Gastrocnemius medialis (tissue), 4 donors: ENCODE results near the gene POLA1. TPM values are rescaled to one million over a fixed set of nuclear protein-coding genes. Genes with fewer than 3 reads are reported as not detected.
A peak's percentile ranks its signal among the peaks of the same experiment; 100 is the strongest.

Experiments
- ATAC-seq, 2 donors: fragments of 150-250 bp; one replicate each; pipeline ENCODE4 v1.9.1; 2016
- DNase-seq, 2 donors: peaks; one replicate each; pipeline ENCODE4 v3.0.0-alpha.2; 2019
- H3K27ac ChIP-seq, 4 donors: fragments of 200-600 bp; sonication (generic); 1 replicate in 1 of 4; 2 replicates in 3 of 4; pipeline ENCODE4 v1.5.1; 2016 to 2018; ENCODE audit warnings: mild to moderate bottlenecking in 2 of 4, moderate library complexity in 1 of 4
- H3K27me3 ChIP-seq, 3 donors: fragments of 200-600 bp; sonication (generic) in 2 of 3; 1 replicate in 1 of 3; 2 replicates in 2 of 3; pipeline versions ENCODE4 v1.5.1 to v1.6.0; 2016 to 2019; ENCODE audit warnings: mild to moderate bottlenecking in 1 of 3, moderate library complexity in 1 of 3
- H3K36me3 ChIP-seq, 2 donors: fragments of 200-600 bp; sonication (generic) in 1 of 2; one replicate each; pipeline ENCODE4 v1.5.1; 2017 to 2018
- H3K4me1 ChIP-seq, 2 donors: fragments of 200-600 bp; sonication (generic) in 1 of 2; one replicate each; pipeline ENCODE4 v1.5.1; 2016 to 2017; ENCODE audit warnings: mild to moderate bottlenecking in 2 of 2
- H3K4me3 ChIP-seq, 4 donors: fragments of 200-600 bp; sonication (generic) in 3 of 4; 1 replicate in 1 of 4; 2 replicates in 3 of 4; pipeline ENCODE4 v1.5.1; 2016 to 2019; ENCODE audit warnings: mild to moderate bottlenecking in 2 of 4
- H3K9me3 ChIP-seq, 3 donors: fragments of 200-600 bp; sonication (generic) in 2 of 3; 1 replicate in 1 of 3; 2 replicates in 2 of 3; pipeline ENCODE4 v1.5.1; 2016 to 2019
- CTCF ChIP-seq, 5 experiments: fragments of 450-650 bp in 3 of 5; fragments of 200-600 bp in 2 of 5; sonication (generic) in 2 of 5; IDR thresholded peaks in 4 of 5; conservative IDR thresholded peaks in 1 of 5; 1 replicate in 4 of 5; 2 replicates in 1 of 5; pipeline ENCODE4 v1.5.1; 2016 to 2019; ENCODE audit warnings: antibody characterized with exemption in 5 of 5, mild to moderate bottlenecking in 3 of 5, moderate library complexity in 3 of 5
- POLR2A ChIP-seq, 2 donors: fragments of 450-650 bp; IDR thresholded peaks; one replicate each; pipeline ENCODE4 v1.6.1; 2017; ENCODE audit warnings: antibody characterized with exemption in 2 of 2, mild to moderate bottlenecking in 2 of 2, moderate library complexity in 2 of 2
- in situ Hi-C, 4 donors: fragments of 200-750 bp; cut with MboI; loops; one replicate each; pipeline versions ENCODE4 v1.15.0 to v1.8.0; 2017; ENCODE audit warnings: low sequenced_read_pairs in 4 of 4
- intact Hi-C: fragments of 100-400 bp; cut with DNase I; formaldehyde crosslinking; loops from one replicate; pipeline ENCODE4 v1.15.1; 2023; ENCODE audit warnings: low total_unique reads
- total RNA-seq, 4 donors: library from RNA; depleted of rRNA; stranded (reverse); fragments of >200 nt; gene quantifications; one replicate each; pipeline versions ENCODE4 v1.1.0 to v1.2.3, GENCODE V29; 2016

The POLA1 gene
- total RNA-seq, 4 donors from 2014 or later, result 5.2 to 9.6 (median 6.9) TPM

DNA sequence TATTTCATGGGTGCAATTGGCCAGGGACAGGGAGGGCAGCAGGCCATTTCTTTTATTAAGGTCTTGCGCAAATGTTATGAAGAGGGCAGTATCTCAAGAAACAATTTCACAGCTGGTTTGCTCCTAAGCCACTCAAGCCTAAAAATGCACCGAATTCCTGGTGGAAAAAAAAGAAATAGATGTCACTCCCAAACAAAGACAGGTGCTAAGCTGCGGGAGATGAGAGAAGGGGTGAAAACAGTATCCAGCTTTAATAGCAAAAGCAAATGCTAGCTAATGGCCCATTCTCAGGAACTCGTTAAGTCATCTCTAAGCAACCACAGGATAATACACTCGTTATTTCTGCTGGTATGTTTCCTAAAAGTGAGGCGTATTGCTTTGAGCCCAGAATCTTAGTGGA is 205.7 kb downstream of the POLA1 start:
- TF ChIP-seq POLR2A (IDR thresholded peaks at IDR 0.05) (no peak), CTCF (IDR thresholded peaks at IDR 0.05 in 4 of 5, conservative IDR thresholded peaks at IDR 0.05 in 1 of 5) (no peak)

DNA sequence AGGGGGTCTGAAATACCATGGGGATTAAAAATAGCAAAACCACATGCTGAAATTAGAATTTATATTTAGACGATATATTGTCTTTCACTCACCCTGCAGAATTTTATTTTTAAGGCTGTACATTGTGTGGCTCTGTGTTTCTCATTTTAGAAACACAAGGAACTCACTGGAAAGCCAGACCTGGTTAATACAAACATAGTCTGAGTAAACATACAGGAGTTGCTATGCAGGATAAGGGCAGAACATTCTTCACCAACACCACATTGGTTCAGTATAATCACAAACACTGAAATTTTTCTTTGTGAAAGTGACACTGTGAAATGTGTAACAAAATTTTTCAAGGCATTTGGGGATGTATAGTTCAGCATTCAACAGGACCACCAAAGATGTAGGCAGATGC is 206.5 kb downstream of the POLA1 start:
- H3K36me3 ChIP-seq, result no peaks in the 10 kb centered on the region
- H3K27ac ChIP-seq, result peak overlapping the region in 1 of 4 donors; percentile 6
- intact Hi-C loops, result no loop called here
- no peaks in the 10 kb centered on the region for H3K27me3 ChIP-seq
- TF ChIP-seq POLR2A (IDR thresholded peaks at IDR 0.05), result no peak
- no peak for TF ChIP-seq CTCF (IDR thresholded peaks at IDR 0.05 in 4 of 5, conservative IDR thresholded peaks at IDR 0.05 in 1 of 5)
- no peak for ATAC-seq
- peaks cover 0 to 5% of the 10 kb centered on the region in 2 donors for H3K4me1 ChIP-seq
- no peak overlapping the region for H3K4me3 ChIP-seq
- DNase-seq, result no peak
- no peaks in the 10 kb centered on the region for H3K9me3 ChIP-seq
- in situ Hi-C loops, result no loop called here

More for the DNA sequence above, 205.7 kb downstream of the POLA1 start:
- ATAC-seq, result no peak
- Histone ChIP-seq H3K4me1 (peaks cover 0 to 5% of the 10 kb centered on the region in 2 donors), H3K27me3 (no peaks in the 10 kb centered on the region), H3K9me3 (no peaks in the 10 kb centered on the region), H3K27ac (no peak overlapping the region), H3K36me3 (no peaks in the 10 kb centered on the region), H3K4me3 (no peak overlapping the region)
- intact Hi-C loops, result no loop called here
- no peak for DNase-seq
- in situ Hi-C loops, result no loop called here

DNA sequence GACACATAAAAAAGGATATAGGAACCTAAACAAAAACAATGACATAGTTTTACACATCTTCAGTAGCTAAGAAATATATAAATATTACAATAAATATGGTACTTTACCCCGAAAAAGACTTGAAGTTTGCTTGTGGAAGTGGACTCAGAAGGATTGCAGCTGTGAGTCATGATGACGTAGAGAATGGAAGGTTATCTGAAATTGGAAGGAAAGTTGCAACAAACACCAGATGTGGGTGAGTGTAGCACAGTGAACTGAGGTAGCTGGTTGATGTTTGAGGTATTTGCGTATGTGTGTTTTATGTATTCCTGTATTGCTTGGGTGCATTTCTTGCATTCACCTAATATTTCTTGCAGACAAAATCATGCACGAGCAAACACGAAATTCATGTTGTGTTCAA is 209.1 kb downstream of the POLA1 start:
- Histone ChIP-seq H3K4me1 (peaks cover 0 to 5% of the 10 kb centered on the region in 2 donors), H3K27me3 (no peaks in the 10 kb centered on the region), H3K36me3 (no peaks in the 10 kb centered on the region), H3K9me3 (no peaks in the 10 kb centered on the region), H3K27ac (no peak overlapping the region), H3K4me3 (no peak overlapping the region)
- ATAC-seq, result no peak
- DNase-seq, result no peak
- intact Hi-C loops, result no loop called here
- in situ Hi-C loops, result no loop called here
- TF ChIP-seq CTCF (IDR thresholded peaks at IDR 0.05 in 4 of 5, conservative IDR thresholded peaks at IDR 0.05 in 1 of 5) (no peak), POLR2A (IDR thresholded peaks at IDR 0.05) (no peak)

DNA sequence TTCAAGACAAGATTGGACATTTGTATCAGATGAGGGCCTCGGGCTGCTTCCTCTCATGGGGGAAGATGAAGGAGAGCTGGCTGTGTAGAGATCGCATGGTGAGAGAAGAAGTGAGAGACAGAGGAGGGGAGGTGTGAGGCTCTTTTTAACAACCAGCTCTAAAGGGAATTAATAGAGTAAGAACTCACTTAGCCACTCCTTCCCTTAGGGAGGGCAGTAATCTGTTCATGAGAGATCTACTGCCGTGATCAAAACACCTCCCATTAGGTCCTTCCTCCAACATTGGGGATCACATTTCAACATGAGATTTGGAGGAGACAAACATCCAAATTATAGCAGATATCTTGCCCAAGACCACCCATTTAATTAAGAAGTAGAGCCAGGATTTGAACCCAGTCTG is 225.0 kb downstream of the POLA1 start:
- peaks cover 0 to 3% of the 10 kb centered on the region in 2 donors for H3K4me1 ChIP-seq
- H3K4me3 ChIP-seq, result no peak overlapping the region
- intact Hi-C loops, result no loop called here
- TF ChIP-seq CTCF (IDR thresholded peaks at IDR 0.05 in 4 of 5, conservative IDR thresholded peaks at IDR 0.05 in 1 of 5), result no peak
- TF ChIP-seq POLR2A (IDR thresholded peaks at IDR 0.05), result no peak
- DNase-seq (no peak), ATAC-seq (no peak)
- H3K27me3 ChIP-seq, result no peaks in the 10 kb centered on the region
- H3K36me3 ChIP-seq, result no peaks in the 10 kb centered on the region
- no peaks in the 10 kb centered on the region for H3K9me3 ChIP-seq
- in situ Hi-C loops, result no loop called here
- H3K27ac ChIP-seq, result no peak overlapping the region

DNA sequence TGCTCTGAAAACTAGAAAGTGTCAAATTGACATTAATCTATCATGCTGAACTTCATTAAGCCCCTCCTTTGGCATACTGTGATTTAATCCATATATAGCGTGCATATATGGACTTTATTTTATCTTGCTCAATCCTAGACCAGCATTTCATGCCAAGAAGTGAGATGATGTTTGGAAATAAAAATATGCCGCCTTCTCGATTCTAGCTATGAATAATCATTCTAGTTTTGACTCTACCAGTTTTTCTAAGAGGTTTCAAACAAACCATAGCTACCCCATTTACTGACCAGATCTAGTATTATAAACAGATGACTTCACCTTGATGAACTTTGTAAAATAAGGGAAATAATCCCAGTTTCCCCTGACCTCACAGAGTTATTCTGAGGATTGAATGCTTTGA is 227.1 kb downstream of the POLA1 start:
- TF ChIP-seq POLR2A (IDR thresholded peaks at IDR 0.05) (no peak), CTCF (IDR thresholded peaks at IDR 0.05 in 4 of 5, conservative IDR thresholded peaks at IDR 0.05 in 1 of 5) (no peak)
- H3K27ac ChIP-seq, result no peak overlapping the region
- intact Hi-C loops, result no loop called here
- peaks cover 0 to 6% of the 10 kb centered on the region in 2 donors for H3K4me1 ChIP-seq
- H3K9me3 ChIP-seq, result no peaks in the 10 kb centered on the region
- DNase-seq, result no peak
- in situ Hi-C loops, result no loop called here
- H3K27me3 ChIP-seq, result no peaks in the 10 kb centered on the region
- H3K36me3 ChIP-seq, result no peaks in the 10 kb centered on the region
- no peak overlapping the region for H3K4me3 ChIP-seq
- no peak for ATAC-seq
